Measurements from ENCODE around the gene OR4D11. TPM values are rescaled to one million over a fixed set of nuclear protein-coding genes. Genes with fewer than 3 reads are reported as not detected.
"Not testable (repeated sequence)": the region's sequence is repeated elsewhere in the genome, so short reads cannot be mapped to it uniquely, and the experiment has no call there.

OR4D11 gene
- total RNA-seq, 2 donors from 2014 or later, result not detected

- H3K27ac ChIP-seq, result no peak overlapping the region
Measured at GRCh38 chr11:59545179-59546020, 42.0 kb downstream of the OR4D11 start.

GRCh38 chr11:59547605-59548308, 44.4 kb downstream of the OR4D11 start:
- ATAC-seq; DNase-seq; H3K9me3 ChIP-seq; H3K4me1 ChIP-seq; H3K27ac ChIP-seq; H3K36me3 ChIP-seq (replicated peaks in 1 of 2; ENCODE audit: insufficient read depth in 1 of 2, low read depth in 2 of 2); H3K27me3 ChIP-seq; H3K4me3 ChIP-seq: not testable (repeated sequence)
- 75% methylated on average over 4 to 5 of the region's 5 CpGs for WGBS, 2 donors
- intact Hi-C loops (cut with DNase I), result loop anchor here (10.0 kb wide), 1 partner anchor 57 kb away; no protein-coding TSS in a partner anchor

More at GRCh38 chr11:59545179-59546020, 42.0 kb downstream of the OR4D11 start:
- H3K4me1 ChIP-seq, result no peaks in the 10 kb centered on the region
- intact Hi-C loops (cut with DNase I), result loop anchor here (10.0 kb wide), 1 partner anchor 59 kb away; no protein-coding TSS in a partner anchor
- H3K36me3 ChIP-seq (replicated peaks in 1 of 2; ENCODE audit: insufficient read depth in 1 of 2, low read depth in 2 of 2), result no peaks in the 10 kb centered on the region
- ATAC-seq (no peak), DNase-seq (no peak)
- WGBS, 2 donors, result 90 to 92% methylated on average over 24 of the region's 24 CpGs
- no peaks in the 10 kb centered on the region for H3K27me3 ChIP-seq
- H3K4me3 ChIP-seq, result no peak overlapping the region
- TF ChIP-seq CTCF (IDR thresholded peaks at IDR 0.05) (no peak), POLR2A (IDR thresholded peaks at IDR 0.05) (no peak)
- H3K9me3 ChIP-seq, result no peaks in the 10 kb centered on the region

- DNase-seq, result no peak
- intact Hi-C loops (cut with DNase I), result loop anchor here (10.0 kb wide), 1 partner anchor 57 kb away; no protein-coding TSS in a partner anchor
- Histone ChIP-seq H3K36me3 (replicated peaks in 1 of 2; ENCODE audit: insufficient read depth in 1 of 2, low read depth in 2 of 2) (no peaks in the 10 kb centered on the region), H3K9me3 (no peaks in the 10 kb centered on the region), H3K27ac (no peak overlapping the region), H3K27me3 (no peaks in the 10 kb centered on the region), H3K4me3 (no peak overlapping the region), H3K4me1 (peaks cover 9% of the 10 kb centered on the region)
- no peak for TF ChIP-seq POLR2A (IDR thresholded peaks at IDR 0.05)
- TF ChIP-seq CTCF (IDR thresholded peaks at IDR 0.05), result no peak
- 90 to 94% methylated on average over 5 of the region's 5 CpGs for WGBS, 2 donors
- no peak for ATAC-seq
Measured at GRCh38 chr11:59548309-59548656, 44.9 kb downstream of the OR4D11 start.

GRCh38 chr11:59550368-59550841, 47.0 kb downstream of the OR4D11 start:
- peak; percentile 84 for ATAC-seq
- peaks cover 9% of the 10 kb centered on the region for H3K4me1 ChIP-seq
- no peaks in the 10 kb centered on the region for H3K27me3 ChIP-seq
- WGBS, 2 donors, result 0 to 1% methylated on average over 7 to 31 of the region's 31 CpGs
- intact Hi-C loops (cut with DNase I), result no loop called here
- no peaks in the 10 kb centered on the region for H3K36me3 ChIP-seq (replicated peaks in 1 of 2; ENCODE audit: insufficient read depth in 1 of 2, low read depth in 2 of 2)
- H3K9me3 ChIP-seq, result no peaks in the 10 kb centered on the region
- DNase-seq, result peak; percentile 86 to 91 (median 89)
- TF ChIP-seq CTCF (IDR thresholded peaks at IDR 0.05), result peak in 6 of 7 experiments; percentile 30 to 66 (median 51)
- TF ChIP-seq POLR2A (IDR thresholded peaks at IDR 0.05), result peak in 2 of 3 donors; percentile 36 to 47
- H3K4me3 ChIP-seq, result peak overlapping the region; percentile 26 to 32
- H3K27ac ChIP-seq, result peak overlapping the region; percentile 52 to 85 (median 78)

Measured in body of pancreas (tissue), 4 donors.